Nephron progenitor cell (in vitro differentiated cells): ENCODE data around the gene LENG9.
A peak's percentile ranks its signal among the peaks of the same experiment; 100 is the strongest.

Experiments
- DNase-seq: peaks from one replicate; pipeline ENCODE4 v3.0.0; 2021
- H3K27ac Mint-ChIP-seq: 2 replicates; pipeline ENCODE4 v1.8.0; 2021; ENCODE audit warnings: mild to moderate bottlenecking, moderate library complexity, mixed read lengths
- H3K27me3 Mint-ChIP-seq: 2 replicates; pipeline ENCODE4 v1.8.0; 2021; ENCODE audit warnings: mild to moderate bottlenecking, low read depth, mixed read lengths; ENCODE audit not compliant: poor library complexity
- H3K36me3 Mint-ChIP-seq: 2 replicates; pipeline ENCODE4 v1.8.0; 2021; ENCODE audit warnings: low read depth, mixed read lengths
- H3K4me1 Mint-ChIP-seq: 2 replicates; pipeline ENCODE4 v1.8.0; 2021; ENCODE audit warnings: mixed read lengths
- H3K4me3 Mint-ChIP-seq: 2 replicates; pipeline ENCODE4 v1.8.0; 2021; ENCODE audit warnings: mild to moderate bottlenecking, moderate library complexity, mixed read lengths
- H3K9me3 Mint-ChIP-seq: 2 replicates; pipeline ENCODE4 v1.8.0; 2021; ENCODE audit warnings: mild to moderate bottlenecking, moderate library complexity, mixed read lengths
- CTCF ChIP-seq: fragments of 200-600 bp; sonication (generic); IDR thresholded peaks from 2 replicates; pipeline ENCODE4 v1.5.0; 2021; ENCODE audit warnings: antibody characterized with exemption

Gene LENG9

GRCh38 chr19:54429176-54429495 is 34.4 kb downstream of the LENG9 start:
- H3K27ac Mint-ChIP-seq: no peak overlapping the region
- no peak for TF ChIP-seq CTCF
- peak overlapping the region; percentile 50 for H3K4me3 Mint-ChIP-seq
- peaks cover under 1% of the 10 kb centered on the region for H3K36me3 Mint-ChIP-seq
- H3K9me3 Mint-ChIP-seq: no peaks in the 10 kb centered on the region
- DNase-seq: no peak
- H3K27me3 Mint-ChIP-seq: peaks cover 22% of the 10 kb centered on the region
- H3K4me1 Mint-ChIP-seq: peaks cover 24% of the 10 kb centered on the region

DNA sequence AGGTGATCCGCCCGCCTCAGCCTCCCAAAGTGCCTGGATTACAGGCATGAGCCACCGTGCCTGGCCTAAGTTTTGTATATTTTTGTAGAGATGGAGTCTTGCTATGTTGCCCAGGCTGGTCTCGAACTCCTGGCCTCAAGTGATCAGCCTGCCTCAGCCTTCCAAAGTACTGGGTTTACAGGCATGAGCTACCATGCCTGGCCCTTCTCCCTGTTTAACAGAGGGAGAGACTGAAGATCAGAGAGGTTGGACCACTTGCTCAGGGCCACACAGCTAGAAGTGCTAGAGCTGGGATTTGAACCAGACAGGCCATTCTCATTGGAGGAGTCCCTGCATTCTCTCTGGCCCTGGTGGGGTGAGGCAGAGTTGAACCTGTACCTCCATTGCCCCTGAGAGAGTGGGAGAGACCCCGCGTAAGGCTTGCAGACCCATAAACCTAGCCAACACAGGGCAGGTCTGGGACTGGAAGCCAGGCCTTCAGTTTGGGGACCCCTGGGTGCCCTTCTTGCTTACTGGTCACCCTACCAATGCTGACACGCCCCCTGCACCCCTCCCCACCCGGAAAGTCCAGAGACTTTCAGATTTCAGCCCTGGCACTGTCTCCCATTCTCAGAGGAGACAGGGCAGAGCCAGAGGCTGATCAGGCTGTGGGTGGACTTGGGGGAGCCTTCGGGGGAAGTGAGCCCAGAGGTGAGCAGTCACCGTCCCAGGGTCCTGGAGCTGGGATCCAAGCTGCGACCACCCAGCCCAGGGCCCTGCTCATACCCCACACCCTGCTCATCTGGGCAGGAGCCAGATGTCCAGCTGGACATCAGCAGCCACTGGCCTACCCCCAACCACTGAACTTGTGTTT is 35.0 kb downstream of the LENG9 start:
- Mint-ChIP-seq H3K27ac (no peak overlapping the region), H3K4me3 (no peak overlapping the region), H3K27me3 (peaks cover 23% of the 10 kb centered on the region), H3K4me1 (peaks cover 22% of the 10 kb centered on the region), H3K9me3 (no peaks in the 10 kb centered on the region), H3K36me3 (no peaks in the 10 kb centered on the region)
- no peak for DNase-seq
- no peak for TF ChIP-seq CTCF

DNA sequence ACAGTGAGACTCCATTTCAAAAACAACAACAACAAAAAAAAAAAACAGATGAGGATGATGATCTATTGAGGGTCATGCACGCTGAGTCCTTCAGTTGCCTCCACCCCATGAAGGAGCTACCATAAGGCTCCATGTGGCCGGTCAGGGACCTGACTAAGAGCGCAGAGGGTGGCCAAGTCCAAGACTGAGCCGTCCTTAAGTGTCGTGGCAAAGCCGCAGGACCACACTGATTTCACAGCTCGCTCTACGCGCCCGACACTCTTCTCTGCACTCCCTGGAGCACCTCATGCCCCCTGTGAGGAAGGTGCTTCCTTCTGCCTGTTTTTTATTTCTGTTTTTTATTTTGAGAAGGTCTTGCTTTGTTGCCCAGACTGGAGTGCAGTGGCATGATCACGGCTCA is 36.0 kb downstream of the LENG9 start:
- Mint-ChIP-seq H3K4me1 (peaks cover 22% of the 10 kb centered on the region), H3K27ac (no peak overlapping the region), H3K36me3 (no peaks in the 10 kb centered on the region), H3K27me3 (peaks cover 26% of the 10 kb centered on the region), H3K9me3 (no peaks in the 10 kb centered on the region), H3K4me3 (no peak overlapping the region)
- TF ChIP-seq CTCF: no peak
- no peak for DNase-seq

- H3K9me3 Mint-ChIP-seq: no peaks in the 10 kb centered on the region
- H3K27ac Mint-ChIP-seq: peak overlapping the region; percentile 19
- TF ChIP-seq CTCF: no peak
- DNase-seq: no peak
- H3K27me3 Mint-ChIP-seq: peaks cover 36% of the 10 kb centered on the region
- no peak overlapping the region for H3K4me3 Mint-ChIP-seq
- H3K36me3 Mint-ChIP-seq: no peaks in the 10 kb centered on the region
- H3K4me1 Mint-ChIP-seq: peaks cover 17% of the 10 kb centered on the region
Measured at GRCh38 chr19:54426291-54426931, 37.2 kb downstream of the LENG9 start.

GRCh38 chr19:54425382-54425723 is 38.2 kb downstream of the LENG9 start:
- no peaks in the 10 kb centered on the region for H3K9me3 Mint-ChIP-seq
- H3K4me1 Mint-ChIP-seq: peaks cover 15% of the 10 kb centered on the region
- TF ChIP-seq CTCF: no peak
- DNase-seq: no peak
- H3K27me3 Mint-ChIP-seq: peaks cover 39% of the 10 kb centered on the region
- no peaks in the 10 kb centered on the region for H3K36me3 Mint-ChIP-seq
- no peak overlapping the region for H3K4me3 Mint-ChIP-seq
- H3K27ac Mint-ChIP-seq: no peak overlapping the region
